GM21737 (cell line): ENCODE data around the gene PJA1.
A peak's percentile ranks its signal among the peaks of the same experiment; 100 is the strongest.

Experiments used
- ATAC-seq: cut with Tn5 transposase; IDR thresholded peaks from one replicate; pipeline ENCODE4 v1.9.1; 2021; ENCODE audit warnings: mild to moderate bottlenecking, moderate library complexity; ENCODE audit not compliant: unreplicated experiment

PJA1 gene, protein sequence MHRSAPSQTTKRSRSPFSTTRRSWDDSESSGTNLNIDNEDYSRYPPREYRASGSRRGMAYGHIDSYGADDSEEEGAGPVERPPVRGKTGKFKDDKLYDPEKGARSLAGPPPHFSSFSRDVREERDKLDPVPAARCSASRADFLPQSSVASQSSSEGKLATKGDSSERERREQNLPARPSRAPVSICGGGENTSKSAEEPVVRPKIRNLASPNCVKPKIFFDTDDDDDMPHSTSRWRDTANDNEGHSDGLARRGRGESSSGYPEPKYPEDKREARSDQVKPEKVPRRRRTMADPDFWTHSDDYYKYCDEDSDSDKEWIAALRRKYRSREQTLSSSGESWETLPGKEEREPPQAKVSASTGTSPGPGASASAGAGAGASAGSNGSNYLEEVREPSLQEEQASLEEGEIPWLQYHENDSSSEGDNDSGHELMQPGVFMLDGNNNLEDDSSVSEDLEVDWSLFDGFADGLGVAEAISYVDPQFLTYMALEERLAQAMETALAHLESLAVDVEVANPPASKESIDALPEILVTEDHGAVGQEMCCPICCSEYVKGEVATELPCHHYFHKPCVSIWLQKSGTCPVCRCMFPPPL

DNA sequence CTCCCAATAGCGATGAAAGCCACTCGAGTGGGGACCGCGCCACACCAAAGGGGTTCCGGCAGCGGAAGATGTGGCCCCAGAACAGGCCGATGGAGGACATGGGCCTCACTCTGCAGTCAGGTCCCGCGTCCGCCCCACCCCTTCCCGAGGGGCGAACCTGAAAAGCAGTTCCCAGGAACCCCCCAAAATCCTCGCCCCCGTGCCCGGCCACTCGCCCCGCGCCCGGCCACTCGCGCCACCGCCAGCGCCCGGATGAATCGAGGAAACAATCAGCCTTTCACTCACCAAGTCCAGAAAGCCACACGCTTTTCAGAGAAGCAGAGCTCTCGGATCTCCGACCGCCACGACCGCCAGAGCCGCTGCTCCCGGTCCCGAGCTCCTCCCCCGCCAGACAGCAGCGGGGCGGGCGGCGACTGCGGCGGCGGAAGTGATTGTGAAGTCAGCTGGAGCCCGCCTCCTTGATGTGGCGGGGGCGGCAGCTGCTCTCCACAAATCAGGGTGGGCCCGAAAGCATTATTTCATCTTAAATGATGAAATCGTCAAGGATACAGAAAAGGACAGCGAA lies at the start of gene PJA1:
Gene PJA1 (minus strand): TSS at position 367 of the 565 bp plus-strand sequence. CDS start 2,380 bp downstream, outside the sequence.
- peak; percentile 88 for ATAC-seq

DNA sequence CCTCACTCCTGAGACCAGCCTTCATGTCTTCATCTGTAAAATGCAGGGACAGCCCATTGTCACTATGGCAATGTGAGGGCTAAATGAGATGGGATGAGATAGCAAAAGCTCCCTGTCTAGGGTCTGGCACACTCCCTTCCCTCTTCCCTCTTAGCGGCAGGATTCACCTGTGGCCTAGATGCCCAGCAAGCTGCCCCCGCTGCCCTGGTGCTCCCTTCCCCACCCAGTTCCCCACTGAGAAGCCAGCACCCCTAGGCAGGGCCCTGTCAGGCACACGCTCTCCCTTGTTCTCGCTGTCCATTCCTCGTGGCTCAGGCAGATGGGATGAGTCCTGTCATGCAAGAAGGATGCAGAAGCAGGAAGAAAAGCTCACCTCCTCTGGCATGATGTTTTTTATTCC lies 49.2 kb upstream of the PJA1 start:
- no peak for ATAC-seq

DNA sequence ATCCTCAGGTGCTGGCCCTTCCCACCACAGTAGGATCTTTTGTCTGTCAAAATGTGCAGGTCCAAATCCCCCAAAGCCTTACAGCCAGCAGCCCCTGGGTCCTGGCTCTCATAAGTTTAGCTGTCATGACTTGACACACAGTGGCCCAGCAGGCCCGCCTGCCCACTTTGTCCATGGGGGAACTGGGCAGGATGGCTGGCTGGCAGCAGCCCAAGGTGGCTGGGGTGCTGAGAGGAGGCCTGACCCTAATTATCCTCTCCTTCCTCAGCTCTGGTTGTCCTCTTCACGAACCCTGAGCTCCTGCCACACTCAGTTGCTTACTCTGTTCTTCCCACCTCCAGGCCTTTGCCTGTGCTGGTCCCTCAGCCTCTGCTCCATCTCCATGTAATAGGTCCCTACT lies 46.4 kb upstream of the PJA1 start:
- no peak for ATAC-seq

DNA sequence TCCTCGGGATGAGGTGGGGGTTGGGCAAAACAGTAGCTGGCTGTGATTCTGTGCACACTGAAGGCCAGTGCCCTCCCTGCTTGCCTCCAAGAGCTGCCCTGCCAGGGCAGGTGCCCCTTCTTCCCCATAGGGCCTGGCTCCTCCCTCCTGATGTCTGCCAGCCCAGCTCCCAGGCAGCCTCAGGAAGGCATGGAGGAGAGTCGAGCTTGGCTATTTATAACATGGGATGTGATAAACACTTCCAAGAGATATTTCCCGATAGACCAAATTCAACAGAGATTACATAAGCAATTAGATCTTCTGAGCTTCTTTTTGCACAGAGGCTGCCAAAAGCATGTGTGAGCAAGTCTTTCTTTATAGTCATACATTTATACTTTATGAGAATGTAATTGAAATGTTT lies 45.3 kb upstream of the PJA1 start:
- ATAC-seq, result no peak

DNA sequence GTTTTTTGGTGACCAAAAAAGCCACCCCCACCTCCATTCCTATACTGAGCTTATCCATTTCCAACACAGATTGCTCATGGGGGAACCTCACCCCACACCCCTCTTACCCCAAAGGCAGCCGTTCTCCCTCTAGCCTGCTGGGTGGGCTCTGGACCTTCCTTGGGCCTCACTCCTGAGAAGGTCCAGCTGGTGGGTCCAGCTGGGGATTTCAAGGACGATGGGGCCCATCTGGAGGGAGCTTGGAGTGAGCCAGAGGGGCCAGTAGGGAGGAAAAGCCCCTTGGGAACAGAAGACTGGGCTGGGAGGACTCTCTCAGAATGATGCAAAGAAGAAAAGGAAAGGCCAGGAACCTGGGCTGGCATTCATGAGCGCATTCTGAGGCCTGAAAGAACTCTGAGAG lies 42.0 kb upstream of the PJA1 start:
- ATAC-seq, result no peak

DNA sequence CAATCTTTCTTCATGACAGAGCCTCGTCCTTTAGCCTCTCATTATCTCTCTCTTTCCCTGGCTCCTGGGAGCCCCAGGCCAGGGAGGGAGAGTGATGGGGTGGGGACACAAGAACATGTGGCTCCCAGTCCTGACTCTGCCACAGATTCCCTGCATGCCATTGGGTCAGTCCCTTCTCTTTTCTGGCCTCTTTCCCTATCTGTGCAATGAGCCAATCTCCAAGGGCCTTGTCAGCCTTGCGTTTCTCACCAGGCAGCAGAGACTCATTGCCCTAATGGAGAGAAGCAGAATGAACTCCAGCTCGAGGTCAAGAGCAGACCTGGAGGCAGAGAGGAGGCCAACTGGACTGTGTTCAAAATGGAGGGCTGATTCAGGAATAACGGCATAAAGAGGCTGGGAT lies 38.4 kb upstream of the PJA1 start:
- no peak for ATAC-seq

DNA sequence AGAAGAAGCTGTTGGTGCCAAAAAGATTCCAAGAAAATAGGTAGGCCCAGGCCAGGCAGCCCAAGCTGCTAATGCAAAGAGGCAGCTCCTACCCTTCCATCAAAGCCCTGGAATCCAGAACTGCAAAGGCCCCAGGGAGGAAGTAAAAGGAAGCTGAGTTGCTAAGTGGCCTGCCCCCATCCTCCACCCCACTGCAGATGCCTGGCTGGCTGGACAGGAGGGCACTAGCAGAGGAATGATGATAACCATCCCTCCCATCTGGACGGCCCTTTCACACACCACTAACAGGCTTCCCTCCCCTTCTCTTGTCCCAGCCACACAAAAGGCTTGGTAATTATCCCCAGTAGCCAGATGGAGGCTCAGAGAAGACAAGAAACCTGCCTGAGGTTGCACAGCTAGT lies 32.4 kb upstream of the PJA1 start:
- ATAC-seq, result no peak

DNA sequence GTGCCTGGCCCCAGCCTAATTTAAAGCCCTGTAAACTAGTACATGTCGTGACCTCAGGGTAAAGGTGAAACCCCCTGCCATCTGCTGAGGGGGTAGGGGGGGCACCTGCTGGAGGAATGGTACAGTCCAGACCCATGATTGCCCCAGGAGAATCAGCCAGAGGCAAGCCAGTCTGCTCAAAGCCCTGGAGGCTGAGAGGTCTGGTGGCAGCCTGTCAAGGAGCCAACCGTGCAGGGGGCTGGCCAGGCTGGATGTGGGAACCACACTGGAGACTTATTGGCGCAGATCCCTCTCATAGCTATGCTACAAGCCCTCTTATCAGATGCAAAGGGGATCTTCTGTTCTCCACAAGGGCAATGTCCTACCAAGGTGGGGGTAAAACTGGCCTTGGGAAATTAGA lies 31.4 kb upstream of the PJA1 start:
- ATAC-seq, result no peak

DNA sequence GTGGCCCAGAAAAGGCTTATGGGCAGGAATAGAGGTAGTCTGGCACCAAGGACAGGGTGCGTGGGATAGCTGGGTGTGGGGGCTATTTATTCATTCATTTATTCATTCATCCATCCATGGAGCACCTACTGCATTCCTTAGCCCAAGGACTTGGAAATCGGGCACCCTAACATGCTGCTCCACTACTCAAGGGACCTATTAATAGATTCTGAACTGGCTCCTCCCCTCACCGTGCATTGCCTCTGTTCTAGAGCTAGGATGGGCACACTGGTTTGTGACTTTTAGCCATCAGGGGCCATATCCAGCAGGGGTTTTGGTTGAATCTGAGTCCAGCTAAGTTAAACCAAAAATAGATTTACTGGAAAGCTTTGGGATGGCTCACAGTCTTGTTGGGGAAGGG lies 30.6 kb upstream of the PJA1 start:
- ATAC-seq, result no peak

DNA sequence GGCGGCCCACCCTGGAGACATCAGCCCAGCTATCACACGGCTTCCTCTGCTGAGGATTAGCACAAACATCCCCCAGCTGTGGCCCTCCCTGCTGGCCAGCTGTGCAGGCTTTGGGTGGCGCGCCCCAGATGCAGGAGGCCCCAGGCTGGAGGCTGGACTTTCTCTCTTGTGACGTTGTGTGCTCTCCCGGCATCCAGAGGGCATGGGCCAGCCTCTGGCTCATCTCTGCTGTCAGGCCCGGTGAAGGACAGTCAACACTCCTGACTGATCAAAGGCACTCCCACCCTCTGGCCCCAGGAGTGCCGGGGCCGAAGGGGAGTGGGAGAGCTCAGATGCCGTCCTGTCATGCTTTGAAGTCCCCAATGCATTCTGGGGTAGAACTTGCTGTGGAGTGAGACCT lies 29.9 kb upstream of the PJA1 start:
- ATAC-seq, result no peak

DNA sequence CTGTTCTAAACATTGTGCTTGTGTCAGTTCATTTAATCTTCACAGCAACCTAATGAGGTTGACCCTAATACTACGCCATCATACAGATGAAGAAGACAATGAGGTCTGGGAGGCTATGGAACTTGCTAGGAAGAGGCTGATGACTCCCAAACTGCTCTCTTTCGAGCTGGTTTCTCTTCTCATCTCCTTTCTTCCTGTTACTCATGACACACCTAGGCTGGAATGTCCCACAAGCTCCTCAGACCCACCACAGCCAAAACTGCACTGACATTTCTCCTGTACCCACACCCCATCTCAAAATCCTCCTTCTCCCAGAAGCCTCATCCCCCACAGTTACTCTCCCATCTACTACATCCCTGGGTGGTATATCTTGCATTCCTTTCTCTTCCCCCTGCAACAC lies 27.4 kb upstream of the PJA1 start:
- no peak for ATAC-seq

DNA sequence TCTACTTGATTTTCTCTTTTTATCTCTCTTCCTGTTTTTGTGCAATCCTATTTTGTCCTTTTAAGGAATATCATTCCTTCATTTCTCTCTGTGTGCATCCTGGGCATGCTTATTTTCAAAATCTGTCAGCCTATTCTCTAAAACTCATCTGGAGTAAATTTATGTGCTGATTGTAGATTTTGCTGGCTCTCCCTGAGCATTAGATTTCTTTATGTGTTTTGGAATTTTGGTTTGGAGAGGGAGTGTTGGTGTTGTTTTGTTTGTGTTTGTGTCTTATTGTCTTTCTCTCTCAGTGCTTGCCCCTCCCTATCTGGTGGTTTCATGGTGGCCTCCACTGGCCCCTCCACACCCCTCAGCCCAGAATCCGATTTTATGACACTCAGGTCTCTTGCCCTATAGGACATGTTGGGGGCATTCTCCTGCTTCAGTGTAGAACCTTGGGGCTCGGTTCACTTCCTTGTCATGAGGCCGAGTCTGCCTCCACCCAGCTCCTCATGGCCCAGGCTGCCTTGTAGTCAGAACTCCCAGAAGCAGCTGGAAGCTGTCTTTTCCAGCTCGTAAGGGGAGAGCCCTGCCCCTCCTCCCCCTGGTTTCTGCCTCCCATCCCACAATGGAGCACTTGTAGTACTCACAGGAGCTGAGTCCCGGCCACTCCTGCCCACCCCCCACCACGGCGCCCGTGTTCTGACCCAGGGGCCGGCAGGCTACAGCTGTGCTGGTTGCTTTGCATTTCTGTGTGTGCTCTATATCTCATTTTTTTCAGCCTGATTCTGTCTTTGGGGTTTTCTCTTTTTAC lies 24.5 kb upstream of the PJA1 start:
- ATAC-seq, result no peak

DNA sequence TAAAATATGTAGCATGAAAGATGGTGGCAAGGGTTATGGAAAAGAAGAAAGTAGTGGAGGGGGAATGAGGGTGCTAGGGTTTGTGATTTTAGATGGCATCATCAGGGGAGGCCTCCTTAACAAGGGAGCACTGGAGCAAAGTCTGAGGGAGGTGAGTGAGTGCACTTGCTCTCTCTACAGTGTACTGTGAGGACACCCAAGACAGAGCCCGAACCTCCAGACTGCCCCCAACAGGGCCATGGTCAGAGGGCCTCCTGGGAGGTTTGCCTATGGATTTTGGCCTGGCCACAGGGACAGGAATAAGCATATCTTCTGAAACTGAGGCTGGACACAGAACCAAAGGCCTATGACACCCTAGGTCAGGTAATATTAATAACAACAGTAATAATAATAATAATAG lies 21.4 kb upstream of the PJA1 start:
- ATAC-seq, result no peak

DNA sequence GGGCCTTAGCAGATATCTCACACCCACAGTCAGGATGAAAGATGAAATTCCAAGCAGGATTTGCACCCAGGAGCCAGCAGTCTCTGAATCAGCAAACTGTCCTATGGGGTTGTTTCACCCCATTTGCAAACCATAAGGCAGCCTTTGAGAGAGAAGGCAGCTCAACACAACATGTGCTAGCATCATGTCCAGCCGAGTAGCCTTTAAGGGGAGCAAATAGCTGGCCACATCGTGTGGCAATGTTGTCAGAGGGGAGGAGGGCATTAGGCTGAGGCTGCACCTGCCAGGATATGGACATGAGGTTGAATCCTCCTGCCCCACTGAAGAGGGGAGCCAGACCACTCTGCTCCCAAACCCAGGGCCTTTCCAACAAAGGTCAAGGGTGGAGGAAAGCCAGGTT lies 20.6 kb upstream of the PJA1 start:
- no peak for ATAC-seq

DNA sequence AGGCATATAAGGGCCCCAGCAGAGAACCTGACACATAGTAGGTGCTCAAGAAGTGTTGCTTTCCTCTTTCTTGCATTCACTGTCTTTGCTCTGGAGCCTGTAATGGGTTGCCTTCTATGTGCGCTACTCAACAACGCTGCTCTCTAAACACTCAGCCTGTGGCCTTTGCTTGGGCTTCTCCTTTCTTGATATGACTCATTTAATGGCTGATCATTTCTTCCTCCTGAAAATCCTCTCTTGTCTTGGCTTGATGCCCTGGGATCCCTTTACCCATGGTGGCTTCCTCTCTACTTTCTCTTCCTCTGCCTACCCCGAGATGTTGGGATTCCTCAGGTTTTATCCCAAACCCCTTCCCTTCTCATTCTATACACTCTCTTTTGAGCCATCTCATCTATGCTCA lies 19.9 kb upstream of the PJA1 start:
- no peak for ATAC-seq

DNA sequence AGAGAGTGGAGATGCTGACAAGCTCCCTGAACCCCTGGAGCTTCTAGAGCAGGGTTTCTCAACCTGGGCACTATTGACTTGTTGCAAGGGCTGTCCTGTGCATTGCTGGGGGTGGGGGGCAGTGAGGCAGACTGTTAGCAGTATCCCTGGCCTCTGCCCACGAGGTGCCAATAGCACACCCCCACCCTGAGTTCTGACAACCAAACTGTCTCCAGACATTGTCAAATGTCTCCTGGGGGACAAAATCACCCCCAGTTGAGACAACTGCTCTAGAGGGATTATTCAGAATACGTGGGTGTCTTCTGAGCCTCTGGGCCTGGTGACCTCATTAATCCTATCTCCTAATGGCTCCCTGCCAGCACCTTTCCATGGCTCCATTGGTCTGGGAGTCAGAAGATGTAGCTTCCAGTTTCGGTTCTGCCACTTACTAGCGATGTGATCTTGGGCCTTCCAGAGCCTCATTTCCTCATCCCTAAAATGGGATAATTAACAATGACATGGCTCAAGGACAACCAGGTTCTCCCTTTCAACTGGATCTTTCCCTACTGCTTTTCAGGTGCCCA lies 17.6 kb upstream of the PJA1 start:
- ATAC-seq, result no peak

DNA sequence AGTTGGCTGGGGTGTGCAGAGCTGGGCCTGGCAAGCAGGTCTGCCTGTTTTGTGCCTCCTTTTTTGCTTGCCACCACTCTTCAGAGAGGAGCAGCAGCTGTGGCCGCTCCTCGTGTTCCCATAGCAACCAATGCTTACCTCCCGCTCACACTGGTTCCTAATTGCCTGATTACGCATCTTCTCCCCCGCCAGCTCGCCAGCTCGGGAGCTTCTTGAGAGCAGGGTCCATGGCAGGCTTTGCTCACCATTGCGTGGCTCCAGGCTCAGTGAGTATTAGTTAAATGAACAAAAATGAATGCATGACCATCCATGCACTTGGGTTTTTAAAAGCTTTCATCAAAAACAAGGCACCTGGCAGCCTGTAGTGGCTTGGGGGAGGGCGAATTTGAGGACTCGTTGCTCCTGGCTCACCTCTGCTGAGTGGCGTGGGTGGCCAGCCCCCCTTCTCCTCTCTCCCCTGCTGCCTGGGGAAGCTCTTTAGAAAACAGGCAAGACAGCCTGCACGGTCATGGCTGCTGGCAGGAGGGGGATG lies 14.2 kb upstream of the PJA1 start:
- no peak for ATAC-seq

DNA sequence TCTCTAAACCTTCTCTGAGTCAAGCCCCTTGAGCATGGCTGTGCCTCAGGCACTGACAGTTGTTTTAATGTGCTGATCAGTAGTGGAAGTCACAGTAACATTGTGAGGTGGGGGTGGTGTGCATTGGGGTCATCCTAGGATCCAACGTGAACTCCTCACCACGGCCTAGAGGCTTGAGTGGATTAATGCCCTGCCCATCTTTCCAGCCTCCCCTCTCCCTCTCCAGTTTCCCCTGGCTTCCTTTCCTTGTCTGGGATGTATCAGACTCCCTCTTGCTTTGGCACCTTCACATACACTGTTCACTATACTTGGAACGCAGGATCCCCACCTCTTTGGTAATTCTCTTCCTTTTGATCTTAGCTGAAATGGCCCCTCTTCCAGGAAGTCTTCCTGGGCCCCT lies 13.3 kb upstream of the PJA1 start:
- ATAC-seq, result no peak

DNA sequence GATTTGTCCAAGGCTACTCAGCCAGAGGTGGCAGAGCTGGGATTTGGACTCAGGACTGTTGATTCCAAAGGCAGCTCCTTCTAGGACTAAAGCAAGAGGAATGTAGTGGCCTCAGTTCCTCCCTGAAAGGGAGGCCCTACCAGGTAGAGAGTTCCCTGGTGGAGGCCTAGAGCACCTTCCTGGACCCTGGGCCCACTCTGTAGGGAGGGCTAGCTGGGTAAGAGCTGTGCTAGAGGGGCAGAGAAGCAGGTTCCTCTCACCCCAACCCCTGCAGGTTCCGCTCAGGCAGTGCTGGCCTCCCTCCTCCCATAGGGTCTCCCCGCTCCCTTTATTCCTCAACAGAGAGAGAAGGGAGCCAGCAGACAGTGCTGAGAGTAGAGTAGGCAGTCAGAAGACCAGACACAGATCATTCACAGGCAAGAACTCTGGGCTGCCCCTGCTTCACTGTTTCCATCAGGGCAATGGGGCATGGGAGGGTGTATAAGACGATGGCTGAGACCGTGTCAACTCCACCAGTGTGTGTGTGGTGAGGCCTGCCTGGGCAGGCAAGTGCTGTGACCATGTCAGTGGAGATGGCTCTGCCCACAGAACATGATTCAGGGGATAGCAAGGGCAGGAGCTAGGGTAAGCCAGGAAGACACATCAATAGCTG lies 12.4 kb upstream of the PJA1 start:
- no peak for ATAC-seq

DNA sequence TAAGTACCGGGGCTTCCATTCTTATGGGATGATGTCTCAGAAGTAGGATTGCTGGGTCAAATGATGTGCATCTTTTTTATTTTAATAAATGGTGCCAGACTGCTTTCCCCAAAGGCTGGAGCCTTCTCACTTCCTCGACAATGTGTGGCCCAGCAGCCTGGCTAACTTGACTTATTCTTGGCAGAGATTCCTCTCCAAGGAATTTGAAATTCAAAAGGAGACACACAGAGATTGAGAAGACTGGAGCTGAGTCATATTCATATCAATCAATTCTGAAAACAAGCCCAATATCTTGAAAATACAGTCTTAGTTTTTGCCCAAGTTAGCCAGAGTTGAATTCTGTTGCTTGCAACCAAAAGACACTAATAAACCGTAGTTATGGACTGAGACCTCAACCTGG lies 10.8 kb upstream of the PJA1 start:
- no peak for ATAC-seq

DNA sequence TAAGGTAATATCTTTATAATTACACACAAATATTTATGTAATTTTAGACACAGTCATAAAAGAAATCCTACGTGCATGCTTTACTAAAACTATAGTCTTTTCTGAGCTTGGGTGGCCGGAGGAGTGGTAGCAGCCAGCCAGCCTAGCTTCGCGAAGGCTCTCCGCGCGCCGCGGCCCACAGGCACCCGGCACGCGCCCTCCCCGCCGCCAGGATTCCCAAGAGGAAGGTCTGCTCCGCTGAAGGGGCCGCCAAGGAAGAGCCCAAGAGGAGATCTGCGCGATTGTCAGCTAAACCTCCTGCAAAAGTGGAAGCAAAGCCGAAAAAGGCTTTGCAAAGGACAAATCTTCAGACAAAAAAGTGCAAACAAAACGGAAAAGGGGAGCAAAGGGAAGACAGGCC lies 8.7 kb upstream of the PJA1 start:
- no peak for ATAC-seq
